HEK293 (cell line): ENCODE results near the gene LINC00237.

Experiments used
- CTCF ChIA-PET: fragments of 350-600 bp; formaldehyde crosslinking; extraction: SDS; loops from one replicate; lab custom pipeline; 2021; ENCODE audit warnings: antibody characterized with exemption; lab: Yijun Ruan, JAX
- POLR2A ChIA-PET: fragments of 300-600 bp; formaldehyde crosslinking; extraction: SDS; loops from one replicate; lab custom pipeline; 2020; ENCODE audit warnings: antibody characterized with exemption, inconsistent platforms; lab: Yijun Ruan, JAX
- H3K27ac ChIP-seq: fragments of 200-500 bp; sonication (Bioruptor generic); 2 replicates; pipeline ENCODE4 v1.5.1; 2014; ENCODE audit warnings: low read depth, low read length, control low read depth, inconsistent platforms; ENCODE audit errors: extremely low read depth
- H3K36me3 ChIP-seq, 2 experiments: fragments of 200-500 bp in 1 of 2; sonication (Bioruptor generic) in 1 of 2; 1 replicate in 1 of 2; 2 replicates in 1 of 2; pipeline ENCODE4 v1.5.1; 2014 to 2017; ENCODE audit warnings: inconsistent platforms in 2 of 2, low read length in 2 of 2; ENCODE audit not compliant: control insufficient read depth in 2 of 2, insufficient read depth in 1 of 2
- H3K4me1 ChIP-seq: fragments of 200-500 bp; sonication (Bioruptor generic); 2 replicates; pipeline ENCODE4 v1.5.1; 2014; ENCODE audit warnings: mild to moderate bottlenecking, low read length, inconsistent platforms; ENCODE audit not compliant: control insufficient read depth, insufficient read depth
- H3K4me3 ChIP-seq: 2 replicates; pipeline ENCODE4 v1.5.1; 2011; ENCODE audit warnings: low read depth, mild to moderate bottlenecking, control low read depth, low read length, moderate library complexity
- H3K9me3 ChIP-seq: fragments of 200-500 bp; sonication (Bioruptor generic); 2 replicates; pipeline ENCODE4 v1.5.1; 2014; ENCODE audit warnings: low read depth, low read length, inconsistent platforms; ENCODE audit not compliant: control insufficient read depth, insufficient read depth
- FEZF1 ChIP-seq: fragments of 450-650 bp; formaldehyde crosslinking; IDR thresholded peaks from 2 replicates; pipeline ENCODE4 v1.5.1; 2016; ENCODE audit warnings: missing biosample characterization, missing genetic modification characterization
- SETDB1 ChIP-seq: IDR thresholded peaks from one replicate; pipeline ENCODE4 v1.6.1; 2017; ENCODE audit warnings: mild to moderate bottlenecking, low read length, moderate library complexity, mixed read lengths; ENCODE audit not compliant: insufficient read length
- SP2 ChIP-seq: fragments of 450-650 bp; formaldehyde crosslinking; IDR thresholded peaks from 2 replicates; pipeline ENCODE4 v1.5.1; 2016; ENCODE audit warnings: missing biosample characterization, missing genetic modification characterization
- ZIC2 ChIP-seq: fragments of 450-650 bp; formaldehyde crosslinking; IDR thresholded peaks from 2 replicates; pipeline ENCODE4 v1.5.1; 2016; ENCODE audit warnings: missing biosample characterization, missing genetic modification characterization
- ZNF138 ChIP-seq: fragments of 450-650 bp; formaldehyde crosslinking; IDR thresholded peaks from 2 replicates; pipeline ENCODE4 v1.5.1; 2016; ENCODE audit warnings: missing biosample characterization, missing genetic modification characterization, borderline replicate concordance
- ZNF16 ChIP-seq: fragments of 450-650 bp; formaldehyde crosslinking; IDR thresholded peaks from 2 replicates; pipeline ENCODE4 v1.5.1; 2016; ENCODE audit warnings: low read depth, missing biosample characterization, missing genetic modification characterization
- ZNF223 ChIP-seq: fragments of 450-650 bp; formaldehyde crosslinking; IDR thresholded peaks from 2 replicates; pipeline ENCODE4 v1.5.1; 2016; ENCODE audit warnings: missing biosample characterization, missing genetic modification characterization
- ZNF239 ChIP-seq: fragments of 450-650 bp; formaldehyde crosslinking; IDR thresholded peaks from 2 replicates; pipeline ENCODE4 v1.5.1; 2016; ENCODE audit warnings: missing biosample characterization, missing genetic modification characterization
- ZNF341 ChIP-seq: fragments of 450-650 bp; formaldehyde crosslinking; IDR thresholded peaks from 2 replicates; pipeline ENCODE4; 2016; ENCODE audit warnings: low read depth, missing biosample characterization, missing genetic modification characterization
- ZNF391 ChIP-seq: fragments of 450-650 bp; formaldehyde crosslinking; IDR thresholded peaks from 2 replicates; pipeline ENCODE4 v1.5.1; 2016; ENCODE audit warnings: low read depth, missing biosample characterization, missing genetic modification characterization, borderline replicate concordance
- ZNF404 ChIP-seq: fragments of 450-650 bp; formaldehyde crosslinking; IDR thresholded peaks from 2 replicates; pipeline ENCODE4 v1.5.1; 2017; ENCODE audit warnings: missing biosample characterization, missing genetic modification characterization
- ZNF548 ChIP-seq: fragments of 450-650 bp; formaldehyde crosslinking; IDR thresholded peaks from 2 replicates; pipeline ENCODE4 v1.5.1; 2016; ENCODE audit warnings: missing biosample characterization, missing genetic modification characterization
- ZNF654 ChIP-seq: fragments of 450-650 bp; formaldehyde crosslinking; IDR thresholded peaks from 2 replicates; pipeline ENCODE4 v1.5.1; 2016; ENCODE audit warnings: low read depth, missing biosample characterization, missing genetic modification characterization
- ZNF76 ChIP-seq: fragments of 450-650 bp; formaldehyde crosslinking; IDR thresholded peaks from 2 replicates; pipeline ENCODE4; 2016; ENCODE audit warnings: low read depth, missing biosample characterization, missing genetic modification characterization, borderline replicate concordance
- TF ChIP-seq, protein P1 (sequence below): fragments of 450-650 bp; formaldehyde crosslinking; IDR thresholded peaks from 2 replicates; pipeline ENCODE4 v1.5.1; 2017; ENCODE audit warnings: missing biosample characterization, missing genetic modification characterization
- TF ChIP-seq, protein P2 (sequence below): fragments of 450-650 bp; formaldehyde crosslinking; IDR thresholded peaks from 2 replicates; pipeline ENCODE4 v1.5.1; 2016; ENCODE audit warnings: missing biosample characterization, missing genetic modification characterization, borderline replicate concordance
- TF ChIP-seq, protein P3 (sequence below): fragments of 450-650 bp; formaldehyde crosslinking; conservative IDR thresholded peaks from 2 replicates; pipeline ENCODE4 v1.5.1; 2016; ENCODE audit warnings: low read depth, missing biosample characterization, missing genetic modification characterization
- TF ChIP-seq, protein P4 (sequence below): fragments of 450-650 bp; formaldehyde crosslinking; IDR thresholded peaks from 2 replicates; pipeline ENCODE4 v1.5.1; 2016; ENCODE audit warnings: missing biosample characterization, missing genetic modification characterization
- TF ChIP-seq, protein P5 (sequence below): fragments of 450-650 bp; formaldehyde crosslinking; IDR thresholded peaks from 2 replicates; pipeline ENCODE4 v1.5.1; 2016; ENCODE audit warnings: missing biosample characterization, missing genetic modification characterization
- TF ChIP-seq, protein P6 (sequence below): fragments of 450-650 bp; formaldehyde crosslinking; IDR thresholded peaks from 2 replicates; pipeline ENCODE4 v1.5.1; 2016; ENCODE audit warnings: missing biosample characterization, missing genetic modification characterization

The LINC00237 gene

DNA sequence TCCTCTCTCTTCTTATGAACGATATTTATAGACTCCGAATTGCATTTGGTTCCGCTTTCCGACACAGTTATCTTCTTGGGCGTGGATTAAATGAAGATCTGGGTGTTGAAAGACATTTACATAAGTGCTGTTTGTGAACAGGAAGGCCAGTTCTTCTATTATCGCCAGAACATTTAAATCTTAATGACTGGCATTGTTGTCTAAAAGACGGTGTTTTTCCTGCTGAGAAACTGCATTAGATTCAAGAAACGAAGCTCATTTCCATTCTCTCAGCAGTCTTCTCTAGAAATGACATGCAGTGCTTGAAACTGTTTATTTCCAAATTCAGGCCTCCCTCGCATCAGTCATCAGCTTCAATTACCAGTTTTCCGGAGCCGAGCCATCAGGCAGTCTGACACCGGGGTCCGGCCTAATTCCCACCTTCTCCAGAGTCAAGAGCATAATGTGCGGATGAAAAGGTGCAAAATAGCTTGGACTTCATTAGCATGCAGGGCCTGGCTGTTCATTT, 16.0 kb downstream of the LINC00237 start (continued):
- TF ChIP-seq, protein P1, sequence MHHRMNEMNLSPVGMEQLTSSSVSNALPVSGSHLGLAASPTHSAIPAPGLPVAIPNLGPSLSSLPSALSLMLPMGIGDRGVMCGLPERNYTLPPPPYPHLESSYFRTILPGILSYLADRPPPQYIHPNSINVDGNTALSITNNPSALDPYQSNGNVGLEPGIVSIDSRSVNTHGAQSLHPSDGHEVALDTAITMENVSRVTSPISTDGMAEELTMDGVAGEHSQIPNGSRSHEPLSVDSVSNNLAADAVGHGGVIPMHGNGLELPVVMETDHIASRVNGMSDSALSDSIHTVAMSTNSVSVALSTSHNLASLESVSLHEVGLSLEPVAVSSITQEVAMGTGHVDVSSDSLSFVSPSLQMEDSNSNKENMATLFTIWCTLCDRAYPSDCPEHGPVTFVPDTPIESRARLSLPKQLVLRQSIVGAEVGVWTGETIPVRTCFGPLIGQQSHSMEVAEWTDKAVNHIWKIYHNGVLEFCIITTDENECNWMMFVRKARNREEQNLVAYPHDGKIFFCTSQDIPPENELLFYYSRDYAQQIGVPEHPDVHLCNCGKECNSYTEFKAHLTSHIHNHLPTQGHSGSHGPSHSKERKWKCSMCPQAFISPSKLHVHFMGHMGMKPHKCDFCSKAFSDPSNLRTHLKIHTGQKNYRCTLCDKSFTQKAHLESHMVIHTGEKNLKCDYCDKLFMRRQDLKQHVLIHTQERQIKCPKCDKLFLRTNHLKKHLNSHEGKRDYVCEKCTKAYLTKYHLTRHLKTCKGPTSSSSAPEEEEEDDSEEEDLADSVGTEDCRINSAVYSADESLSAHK (tag by site-specific recombination), result peak; percentile 96
- no peak for TF ChIP-seq ZIC2 (tag by site-specific recombination)
- no peak for TF ChIP-seq SETDB1
- TF ChIP-seq, all 188 proteins: peak for 2

DNA sequence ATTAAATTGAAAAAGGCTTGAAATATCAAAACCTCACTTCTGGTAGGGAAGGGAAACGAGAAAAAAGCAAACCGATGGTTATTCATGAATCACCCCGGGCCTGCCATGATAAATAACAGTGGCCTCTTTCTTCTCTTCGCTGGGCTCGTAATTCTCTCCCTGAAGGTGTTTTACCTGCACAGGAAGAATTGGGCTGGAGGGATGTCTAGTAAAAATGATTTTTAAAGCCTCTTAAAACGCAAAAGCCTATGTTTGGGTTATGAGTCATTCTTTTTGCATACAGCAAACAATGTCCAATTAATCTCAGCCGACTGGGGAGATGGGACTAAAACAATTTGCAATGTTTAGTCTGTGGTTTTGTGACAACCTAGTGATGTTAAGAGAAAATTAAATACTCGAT, 16.8 kb downstream of the LINC00237 start:
- ChIA-PET POLR2A (interaction anchor here (0.6 kb wide), 1 partner anchor 426 kb away, joined by 3 read pairs; no protein-coding TSS in a partner anchor), CTCF (no interaction called here)
- TF ChIP-seq, protein P2, sequence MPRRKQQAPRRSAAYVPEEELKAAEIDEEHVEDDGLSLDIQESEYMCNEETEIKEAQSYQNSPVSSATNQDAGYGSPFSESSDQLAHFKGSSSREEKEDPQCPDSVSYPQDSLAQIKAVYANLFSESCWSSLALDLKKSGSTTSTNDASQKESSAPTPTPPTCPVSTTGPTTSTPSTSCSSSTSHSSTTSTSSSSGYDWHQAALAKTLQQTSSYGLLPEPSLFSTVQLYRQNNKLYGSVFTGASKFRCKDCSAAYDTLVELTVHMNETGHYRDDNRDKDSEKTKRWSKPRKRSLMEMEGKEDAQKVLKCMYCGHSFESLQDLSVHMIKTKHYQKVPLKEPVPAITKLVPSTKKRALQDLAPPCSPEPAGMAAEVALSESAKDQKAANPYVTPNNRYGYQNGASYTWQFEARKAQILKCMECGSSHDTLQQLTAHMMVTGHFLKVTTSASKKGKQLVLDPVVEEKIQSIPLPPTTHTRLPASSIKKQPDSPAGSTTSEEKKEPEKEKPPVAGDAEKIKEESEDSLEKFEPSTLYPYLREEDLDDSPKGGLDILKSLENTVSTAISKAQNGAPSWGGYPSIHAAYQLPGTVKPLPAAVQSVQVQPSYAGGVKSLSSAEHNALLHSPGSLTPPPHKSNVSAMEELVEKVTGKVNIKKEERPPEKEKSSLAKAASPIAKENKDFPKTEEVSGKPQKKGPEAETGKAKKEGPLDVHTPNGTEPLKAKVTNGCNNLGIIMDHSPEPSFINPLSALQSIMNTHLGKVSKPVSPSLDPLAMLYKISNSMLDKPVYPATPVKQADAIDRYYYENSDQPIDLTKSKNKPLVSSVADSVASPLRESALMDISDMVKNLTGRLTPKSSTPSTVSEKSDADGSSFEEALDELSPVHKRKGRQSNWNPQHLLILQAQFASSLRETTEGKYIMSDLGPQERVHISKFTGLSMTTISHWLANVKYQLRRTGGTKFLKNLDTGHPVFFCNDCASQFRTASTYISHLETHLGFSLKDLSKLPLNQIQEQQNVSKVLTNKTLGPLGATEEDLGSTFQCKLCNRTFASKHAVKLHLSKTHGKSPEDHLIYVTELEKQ (tag by site-specific recombination), result 0 out of 2 replicates have a peak, but pooled peaks have one; percentile 44
- TF ChIP-seq, protein P3, sequence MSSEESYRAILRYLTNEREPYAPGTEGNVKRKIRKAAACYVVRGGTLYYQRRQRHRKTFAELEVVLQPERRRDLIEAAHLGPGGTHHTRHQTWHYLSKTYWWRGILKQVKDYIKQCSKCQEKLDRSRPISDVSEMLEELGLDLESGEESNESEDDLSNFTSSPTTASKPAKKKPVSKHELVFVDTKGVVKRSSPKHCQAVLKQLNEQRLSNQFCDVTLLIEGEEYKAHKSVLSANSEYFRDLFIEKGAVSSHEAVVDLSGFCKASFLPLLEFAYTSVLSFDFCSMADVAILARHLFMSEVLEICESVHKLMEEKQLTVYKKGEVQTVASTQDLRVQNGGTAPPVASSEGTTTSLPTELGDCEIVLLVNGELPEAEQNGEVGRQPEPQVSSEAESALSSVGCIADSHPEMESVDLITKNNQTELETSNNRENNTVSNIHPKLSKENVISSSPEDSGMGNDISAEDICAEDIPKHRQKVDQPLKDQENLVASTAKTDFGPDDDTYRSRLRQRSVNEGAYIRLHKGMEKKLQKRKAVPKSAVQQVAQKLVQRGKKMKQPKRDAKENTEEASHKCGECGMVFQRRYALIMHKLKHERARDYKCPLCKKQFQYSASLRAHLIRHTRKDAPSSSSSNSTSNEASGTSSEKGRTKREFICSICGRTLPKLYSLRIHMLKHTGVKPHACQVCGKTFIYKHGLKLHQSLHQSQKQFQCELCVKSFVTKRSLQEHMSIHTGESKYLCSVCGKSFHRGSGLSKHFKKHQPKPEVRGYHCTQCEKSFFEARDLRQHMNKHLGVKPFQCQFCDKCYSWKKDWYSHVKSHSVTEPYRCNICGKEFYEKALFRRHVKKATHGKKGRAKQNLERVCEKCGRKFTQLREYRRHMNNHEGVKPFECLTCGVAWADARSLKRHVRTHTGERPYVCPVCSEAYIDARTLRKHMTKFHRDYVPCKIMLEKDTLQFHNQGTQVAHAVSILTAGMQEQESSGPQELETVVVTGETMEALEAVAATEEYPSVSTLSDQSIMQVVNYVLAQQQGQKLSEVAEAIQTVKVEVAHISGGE, result no peak
- no peak for TF ChIP-seq FEZF1 (tag by site-specific recombination)
- TF ChIP-seq ZNF16, result no peak
- TF ChIP-seq ZNF341, result no peak
- TF ChIP-seq, protein P4, sequence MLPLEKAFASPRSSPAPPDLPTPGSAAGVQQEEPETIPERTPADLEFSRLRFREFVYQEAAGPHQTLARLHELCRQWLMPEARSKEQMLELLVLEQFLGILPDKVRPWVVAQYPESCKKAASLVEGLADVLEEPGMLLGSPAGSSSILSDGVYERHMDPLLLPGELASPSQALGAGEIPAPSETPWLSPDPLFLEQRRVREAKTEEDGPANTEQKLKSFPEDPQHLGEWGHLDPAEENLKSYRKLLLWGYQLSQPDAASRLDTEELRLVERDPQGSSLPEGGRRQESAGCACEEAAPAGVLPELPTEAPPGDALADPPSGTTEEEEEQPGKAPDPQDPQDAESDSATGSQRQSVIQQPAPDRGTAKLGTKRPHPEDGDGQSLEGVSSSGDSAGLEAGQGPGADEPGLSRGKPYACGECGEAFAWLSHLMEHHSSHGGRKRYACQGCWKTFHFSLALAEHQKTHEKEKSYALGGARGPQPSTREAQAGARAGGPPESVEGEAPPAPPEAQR (tag by site-specific recombination), result no peak
- no peak for TF ChIP-seq ZNF391 (tag by site-specific recombination)
- TF ChIP-seq ZNF239 (tag by site-specific recombination), result no peak
- TF ChIP-seq SP2 (tag by site-specific recombination), result no peak
- TF ChIP-seq ZNF404, result no peak
- TF ChIP-seq, protein P5, sequence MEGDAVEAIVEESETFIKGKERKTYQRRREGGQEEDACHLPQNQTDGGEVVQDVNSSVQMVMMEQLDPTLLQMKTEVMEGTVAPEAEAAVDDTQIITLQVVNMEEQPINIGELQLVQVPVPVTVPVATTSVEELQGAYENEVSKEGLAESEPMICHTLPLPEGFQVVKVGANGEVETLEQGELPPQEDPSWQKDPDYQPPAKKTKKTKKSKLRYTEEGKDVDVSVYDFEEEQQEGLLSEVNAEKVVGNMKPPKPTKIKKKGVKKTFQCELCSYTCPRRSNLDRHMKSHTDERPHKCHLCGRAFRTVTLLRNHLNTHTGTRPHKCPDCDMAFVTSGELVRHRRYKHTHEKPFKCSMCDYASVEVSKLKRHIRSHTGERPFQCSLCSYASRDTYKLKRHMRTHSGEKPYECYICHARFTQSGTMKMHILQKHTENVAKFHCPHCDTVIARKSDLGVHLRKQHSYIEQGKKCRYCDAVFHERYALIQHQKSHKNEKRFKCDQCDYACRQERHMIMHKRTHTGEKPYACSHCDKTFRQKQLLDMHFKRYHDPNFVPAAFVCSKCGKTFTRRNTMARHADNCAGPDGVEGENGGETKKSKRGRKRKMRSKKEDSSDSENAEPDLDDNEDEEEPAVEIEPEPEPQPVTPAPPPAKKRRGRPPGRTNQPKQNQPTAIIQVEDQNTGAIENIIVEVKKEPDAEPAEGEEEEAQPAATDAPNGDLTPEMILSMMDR (tag by site-specific recombination), result no peak
- TF ChIP-seq ZNF223 (tag by site-specific recombination), result no peak
- TF ChIP-seq, protein P6, sequence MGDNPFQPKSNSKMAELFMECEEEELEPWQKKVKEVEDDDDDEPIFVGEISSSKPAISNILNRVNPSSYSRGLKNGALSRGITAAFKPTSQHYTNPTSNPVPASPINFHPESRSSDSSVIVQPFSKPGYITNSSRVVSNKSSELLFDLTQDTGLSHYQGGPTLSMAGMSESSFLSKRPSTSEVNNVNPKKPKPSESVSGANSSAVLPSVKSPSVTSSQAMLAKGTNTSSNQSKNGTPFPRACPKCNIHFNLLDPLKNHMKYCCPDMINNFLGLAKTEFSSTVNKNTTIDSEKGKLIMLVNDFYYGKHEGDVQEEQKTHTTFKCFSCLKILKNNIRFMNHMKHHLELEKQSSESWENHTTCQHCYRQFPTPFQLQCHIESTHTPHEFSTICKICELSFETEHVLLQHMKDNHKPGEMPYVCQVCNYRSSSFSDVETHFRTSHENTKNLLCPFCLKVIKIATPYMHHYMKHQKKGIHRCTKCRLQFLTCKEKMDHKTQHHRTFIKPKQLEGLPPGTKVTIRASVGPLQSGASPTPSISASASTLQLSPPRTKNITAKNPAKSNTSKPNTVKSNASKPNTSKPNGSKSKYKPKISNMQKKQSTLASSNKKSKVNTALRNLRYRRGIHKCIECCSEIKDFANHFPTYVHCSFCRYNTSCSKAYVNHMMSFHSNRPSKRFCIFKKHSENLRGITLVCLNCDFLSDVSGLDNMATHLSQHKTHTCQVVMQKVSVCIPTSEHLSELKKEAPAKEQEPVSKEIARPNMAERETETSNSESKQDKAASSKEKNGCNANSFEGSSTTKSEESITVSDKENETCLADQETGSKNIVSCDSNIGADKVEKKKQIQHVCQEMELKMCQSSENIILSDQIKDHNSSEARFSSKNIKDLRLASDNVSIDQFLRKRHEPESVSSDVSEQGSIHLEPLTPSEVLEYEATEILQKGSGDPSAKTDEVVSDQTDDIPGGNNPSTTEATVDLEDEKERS (tag by site-specific recombination), result no peak
- no peak for TF ChIP-seq ZNF548 (tag by site-specific recombination)
- no peak for TF ChIP-seq ZNF654 (tag by site-specific recombination)
- TF ChIP-seq ZNF76 (tag by site-specific recombination), result no peak
- no peak for TF ChIP-seq ZNF138 (tag by site-specific recombination)

More for the DNA sequence above, 16.8 kb downstream of the LINC00237 start:
- Histone ChIP-seq H3K27ac (no peak overlapping the region), H3K4me3 (no peak overlapping the region), H3K9me3 (no peaks in the 10 kb centered on the region), H3K4me1 (peaks cover 19% of the 10 kb centered on the region), H3K36me3 (no peaks in the 10 kb centered on the region)
